ENCODE measurements around the gene RCAN1. TPM values are rescaled to one million over a fixed set of nuclear protein-coding genes. Genes with fewer than 3 reads are reported as not detected.

RCAN1 gene
- total RNA-seq, 1 donor from 2014 or later: 30.1 TPM

DNA sequence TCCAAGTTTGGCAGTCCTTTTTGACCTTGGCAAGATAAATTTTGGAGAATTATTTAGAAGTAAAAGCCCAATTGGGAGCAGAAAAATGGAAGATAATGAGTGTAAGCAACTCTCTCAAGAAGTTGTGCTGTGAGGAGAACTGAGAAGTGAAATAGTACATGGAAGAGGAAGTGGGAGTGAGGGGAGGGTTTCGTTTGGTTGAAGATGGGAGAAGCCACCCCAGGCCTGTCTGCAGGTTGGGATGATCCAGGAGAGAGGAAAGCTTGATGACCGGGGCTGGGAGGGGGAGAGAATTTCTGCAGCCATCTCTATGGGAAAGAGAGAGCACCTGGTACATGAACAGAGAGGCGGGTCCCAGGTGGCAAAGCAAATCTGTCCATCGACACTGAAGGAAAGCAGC lies 8.6 kb upstream of the RCAN1 start:
- TF ChIP-seq, protein P1, sequence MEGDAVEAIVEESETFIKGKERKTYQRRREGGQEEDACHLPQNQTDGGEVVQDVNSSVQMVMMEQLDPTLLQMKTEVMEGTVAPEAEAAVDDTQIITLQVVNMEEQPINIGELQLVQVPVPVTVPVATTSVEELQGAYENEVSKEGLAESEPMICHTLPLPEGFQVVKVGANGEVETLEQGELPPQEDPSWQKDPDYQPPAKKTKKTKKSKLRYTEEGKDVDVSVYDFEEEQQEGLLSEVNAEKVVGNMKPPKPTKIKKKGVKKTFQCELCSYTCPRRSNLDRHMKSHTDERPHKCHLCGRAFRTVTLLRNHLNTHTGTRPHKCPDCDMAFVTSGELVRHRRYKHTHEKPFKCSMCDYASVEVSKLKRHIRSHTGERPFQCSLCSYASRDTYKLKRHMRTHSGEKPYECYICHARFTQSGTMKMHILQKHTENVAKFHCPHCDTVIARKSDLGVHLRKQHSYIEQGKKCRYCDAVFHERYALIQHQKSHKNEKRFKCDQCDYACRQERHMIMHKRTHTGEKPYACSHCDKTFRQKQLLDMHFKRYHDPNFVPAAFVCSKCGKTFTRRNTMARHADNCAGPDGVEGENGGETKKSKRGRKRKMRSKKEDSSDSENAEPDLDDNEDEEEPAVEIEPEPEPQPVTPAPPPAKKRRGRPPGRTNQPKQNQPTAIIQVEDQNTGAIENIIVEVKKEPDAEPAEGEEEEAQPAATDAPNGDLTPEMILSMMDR (conservative IDR thresholded peaks at IDR 0.05; ENCODE audit: low read depth, low read length): no peak
- no peak overlapping the region for H3K4me3 ChIP-seq (ENCODE audit: low read depth, low read length)
- no peak for DNase-seq (ENCODE audit: low read depth)

DNA sequence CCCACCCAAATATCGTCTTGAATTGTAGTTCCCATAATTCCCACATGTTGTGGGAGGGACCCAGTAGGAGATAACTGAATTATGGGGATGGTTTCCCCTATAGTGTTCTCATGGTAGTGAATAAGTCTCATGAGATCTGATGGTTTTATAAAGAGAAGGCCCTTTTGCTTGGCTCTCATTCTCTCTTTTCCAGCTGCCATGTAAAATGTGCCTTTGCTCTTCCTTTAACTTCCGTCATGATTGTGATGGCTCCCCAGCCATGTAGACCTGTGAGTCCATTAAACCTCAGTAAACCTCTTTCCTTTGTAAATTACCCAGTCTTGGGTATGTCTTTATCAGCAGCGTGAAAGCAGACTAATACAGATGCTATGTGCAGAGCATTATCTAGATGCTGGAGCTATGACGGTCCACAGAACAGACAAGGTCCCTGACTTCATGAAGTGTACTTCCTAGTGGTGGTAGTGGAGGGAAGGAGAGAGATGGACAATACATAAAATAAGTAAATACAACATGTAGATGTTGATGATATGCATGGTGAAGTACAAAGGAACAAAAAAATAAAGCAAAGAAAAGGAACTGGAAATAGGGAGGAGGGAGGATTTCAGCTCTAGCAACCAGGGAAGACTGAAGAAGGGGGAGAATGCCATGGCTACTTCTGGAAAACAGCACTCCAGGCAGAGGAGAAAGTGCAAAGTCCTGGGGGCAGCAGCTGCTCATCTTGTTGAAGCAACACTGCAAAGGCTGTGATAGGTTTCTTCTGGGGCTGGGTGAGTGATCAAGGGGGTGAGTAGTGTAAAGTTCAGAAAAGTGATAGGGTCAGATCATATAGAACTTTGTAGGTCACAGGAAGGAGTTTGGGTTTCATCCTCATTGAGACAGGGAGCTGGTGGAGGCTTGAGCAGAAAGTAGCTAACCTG lies 6.8 kb upstream of the RCAN1 start:
- no peak for DNase-seq (ENCODE audit: low read depth)
- TF ChIP-seq, protein P1 (conservative IDR thresholded peaks at IDR 0.05; ENCODE audit: low read depth, low read length): no peak
- no peak overlapping the region for H3K4me3 ChIP-seq (ENCODE audit: low read depth, low read length)

DNA sequence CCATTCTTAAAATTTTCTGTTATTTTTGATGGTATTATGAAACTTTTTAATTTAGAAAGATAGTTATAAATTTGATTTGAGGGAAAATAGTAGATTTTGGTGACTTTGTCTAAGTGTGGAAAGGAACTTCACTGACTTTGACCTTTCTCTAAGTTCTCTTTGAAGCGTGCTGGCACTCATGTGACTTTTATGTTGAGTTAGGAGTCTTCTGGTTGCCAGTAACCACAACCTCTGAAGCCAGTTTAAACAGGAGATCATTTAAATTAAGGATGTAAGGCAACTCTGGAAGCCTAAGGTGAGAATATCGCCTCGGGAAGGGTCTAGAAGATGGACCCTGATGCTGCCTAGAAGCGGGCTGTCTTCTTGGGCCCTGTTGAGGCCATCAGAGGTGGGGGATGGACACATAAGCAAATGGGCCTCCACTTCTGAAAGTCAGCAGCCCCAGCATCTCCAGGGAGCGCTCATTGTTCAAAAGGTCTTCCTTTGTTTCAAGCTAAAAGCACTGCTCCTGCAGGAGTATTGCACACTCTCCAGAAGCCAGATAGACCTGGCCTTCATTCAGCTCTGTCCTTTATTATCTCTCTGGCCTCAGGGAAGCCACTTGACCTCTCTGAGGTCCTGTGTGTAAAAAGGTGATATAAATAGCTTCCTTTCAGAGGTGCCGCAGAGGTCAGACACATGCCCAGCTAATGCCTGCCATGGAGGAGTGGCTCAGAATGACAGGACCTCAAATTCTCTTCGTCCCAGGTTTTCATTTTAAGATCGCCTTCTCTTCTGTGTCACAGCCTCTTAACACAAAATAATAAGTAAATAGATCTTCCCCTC lies 5.1 kb upstream of the RCAN1 start:
- TF ChIP-seq, protein P1 (conservative IDR thresholded peaks at IDR 0.05; ENCODE audit: low read depth, low read length): no peak
- H3K4me3 ChIP-seq (ENCODE audit: low read depth, low read length): no peak overlapping the region
- DNase-seq (ENCODE audit: low read depth): no peak

DNA sequence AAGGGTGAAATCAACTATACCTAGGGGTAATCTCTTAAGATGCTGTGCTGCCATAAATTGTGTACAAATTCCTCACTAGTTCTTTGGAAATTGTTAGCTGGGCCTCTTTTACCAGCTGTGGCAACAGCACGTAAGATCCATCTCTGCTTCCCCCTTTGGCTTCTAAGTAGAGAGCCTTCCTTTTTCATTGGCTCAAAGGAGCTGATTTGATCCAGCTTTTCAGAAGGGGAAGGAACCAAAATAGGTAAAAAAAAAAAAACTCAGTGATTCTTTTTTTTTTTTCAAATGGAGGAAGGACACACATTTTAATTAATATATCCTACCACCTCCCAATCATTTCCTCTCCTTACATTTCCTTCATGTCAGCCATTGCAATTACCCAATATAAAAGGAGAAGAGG lies 4.0 kb upstream of the RCAN1 start:
- TF ChIP-seq, protein P1 (conservative IDR thresholded peaks at IDR 0.05; ENCODE audit: low read depth, low read length): no peak
- H3K4me3 ChIP-seq (ENCODE audit: low read depth, low read length): no peak overlapping the region
- DNase-seq (ENCODE audit: low read depth): no peak

DNA sequence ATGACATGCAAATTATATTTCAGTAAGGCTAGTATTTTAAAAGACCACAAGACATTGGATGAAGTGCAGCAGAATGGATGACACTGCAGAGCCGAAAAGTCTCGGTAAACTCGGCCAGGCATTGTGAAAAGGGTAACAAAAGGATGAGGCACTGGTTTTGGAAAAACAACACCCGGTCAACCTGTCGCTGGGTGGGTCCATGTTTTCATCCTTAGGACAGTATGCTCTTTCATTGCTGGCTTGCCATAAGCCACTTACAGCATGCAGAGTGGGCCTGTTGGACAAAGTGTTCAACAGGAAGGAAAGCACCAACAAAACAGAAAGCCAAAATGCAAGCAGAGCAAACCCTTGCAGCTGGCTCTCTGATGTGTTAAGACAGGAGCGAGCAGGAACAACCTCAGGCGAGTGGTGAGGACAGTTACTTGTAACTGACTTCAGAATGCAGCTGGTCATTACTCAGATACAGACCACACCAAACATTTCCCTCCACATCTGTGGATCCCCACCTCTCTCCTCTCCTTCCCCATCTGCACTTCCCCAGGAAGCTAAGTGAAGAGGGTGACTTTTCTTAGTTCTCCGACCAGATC lies 2.9 kb upstream of the RCAN1 start:
- TF ChIP-seq, protein P1 (conservative IDR thresholded peaks at IDR 0.05; ENCODE audit: low read depth, low read length): no peak
- H3K4me3 ChIP-seq (ENCODE audit: low read depth, low read length): no peak overlapping the region
- DNase-seq (ENCODE audit: low read depth): no peak

DNA sequence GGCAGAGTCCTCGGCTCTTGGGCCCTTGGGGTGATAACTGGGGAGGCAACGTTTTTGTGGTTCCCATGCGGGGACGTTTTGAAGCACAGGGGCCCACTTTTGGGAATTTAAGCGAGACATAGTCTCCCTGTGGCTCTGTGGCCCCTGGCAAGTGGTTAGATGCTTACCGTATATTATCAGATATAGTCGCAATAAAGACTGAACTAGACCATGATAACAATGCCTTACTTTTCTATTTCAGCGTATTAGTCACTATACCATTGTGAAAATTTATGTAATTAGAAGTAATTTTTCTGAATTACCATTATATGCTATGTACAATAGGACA lies 538 bp upstream of the RCAN1 start:
- peak overlapping the region; percentile 64 for H3K4me3 ChIP-seq (ENCODE audit: low read depth, low read length)
- no peak for DNase-seq (ENCODE audit: low read depth)
- TF ChIP-seq, protein P1 (conservative IDR thresholded peaks at IDR 0.05; ENCODE audit: low read depth, low read length): no peak
